ENCODE data around the gene CWC22. TPM values are rescaled to one million over a fixed set of nuclear protein-coding genes. Genes with fewer than 3 reads are reported as not detected.

The CWC22 gene
- total RNA-seq, 1 experiment from 2014 or later, result 14.2 TPM

DNA sequence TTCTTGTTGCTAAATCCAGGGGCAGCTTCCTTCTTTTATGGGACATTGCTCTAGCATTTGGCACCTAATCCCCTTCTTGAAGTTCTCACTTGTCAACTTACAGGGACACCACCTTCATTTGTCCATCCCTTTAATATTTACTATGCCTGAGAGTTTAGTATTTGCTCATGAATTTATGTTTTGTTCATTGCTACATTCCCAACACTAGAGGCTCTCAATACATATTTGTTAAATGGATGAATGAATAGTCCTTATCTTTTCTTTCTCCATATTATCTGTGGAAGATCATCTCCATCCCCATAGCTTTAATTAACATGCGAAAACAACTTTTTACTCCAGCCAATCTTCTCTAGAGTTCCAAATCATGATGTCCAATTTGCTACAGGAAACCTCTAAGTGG lies 5.4 kb downstream of the CWC22 start:
- ATAC-seq (no peak), DNase-seq (no peak)
- no peaks in the 10 kb centered on the region for H3F3A ChIP-seq (ENCODE audit: low read length, unreplicated experiment)
- no peak overlapping the region for H3K27ac ChIP-seq (ENCODE audit: low read length)
- ChIA-PET POLR2A (ENCODE audit: unreplicated experiment) (no interaction called here), CTCF (no interaction called here)
- no peaks in the 10 kb centered on the region for H3K9me3 ChIP-seq (ENCODE audit: low read length)
- no peak overlapping the region for H2AFZ ChIP-seq (ENCODE audit: low read length)
- no peak for TF ChIP-seq EZH2phosphoT487 (IDR thresholded peaks at IDR 0.05; ENCODE audit: borderline replicate concordance, low read length)
- TF ChIP-seq CTCF (conservative IDR thresholded peaks at IDR 0.05; ENCODE audit: low read depth, low read length), result peak; percentile 40; the same call in 1 of the 2 replicates
- TF ChIP-seq EZH2 (IDR thresholded peaks at IDR 0.05; ENCODE audit: low read length, unreplicated experiment), result no peak
- peaks cover 98% of the 10 kb centered on the region for H3K79me2 ChIP-seq (ENCODE audit: low read length)
- H3K9me2 ChIP-seq (replicated peaks; ENCODE audit: low read length), result no peaks in the 10 kb centered on the region
- H3K4me2 ChIP-seq (ENCODE audit: low read length), result no peak overlapping the region
- no peak overlapping the region for H3K9ac ChIP-seq (ENCODE audit: low read length)
- H3K4me3 ChIP-seq (ENCODE audit: low read length), result no peak overlapping the region
- peaks cover 26% of the 10 kb centered on the region for H3K4me1 ChIP-seq (ENCODE audit: insufficient read depth, low read length)
- H3K36me3 ChIP-seq (ENCODE audit: low read depth, low read length), result peaks cover 6% of the 10 kb centered on the region; the same call in 1 of the 2 replicates
- peaks cover 19% of the 10 kb centered on the region; the same call in 1 of the 2 replicates for H4K20me1 ChIP-seq (ENCODE audit: low read length)
- no peaks in the 10 kb centered on the region for H3K27me3 ChIP-seq (ENCODE audit: low read length)
- intact Hi-C loops (cut with micrococcal nuclease), result no loop called here
- no TSS peak for BruUV-seq (replicated peaks)

DNA sequence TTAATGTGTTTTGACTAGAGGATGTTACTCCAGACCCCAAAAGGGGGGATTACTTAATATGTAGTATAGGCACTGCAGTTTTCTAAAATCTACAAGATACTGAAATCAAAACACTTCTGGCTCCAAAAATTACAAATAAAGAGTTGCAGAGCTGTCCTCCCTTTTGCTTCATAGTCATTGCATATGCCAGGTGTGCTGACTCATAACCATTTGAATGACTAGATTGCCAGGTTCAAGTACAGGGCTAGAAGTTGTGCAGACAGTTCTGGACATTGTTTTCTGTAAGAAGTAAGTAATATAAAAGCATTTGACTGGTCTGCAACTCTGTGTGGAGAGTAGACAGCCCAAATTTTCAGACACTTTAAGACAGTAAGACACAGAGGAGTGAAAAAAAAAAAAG lies 6.7 kb downstream of the CWC22 start:
- Histone ChIP-seq H2AFZ (ENCODE audit: low read length) (no peak overlapping the region), H3K4me3 (ENCODE audit: low read length) (no peak overlapping the region), H3F3A (ENCODE audit: low read length, unreplicated experiment) (no peaks in the 10 kb centered on the region), H3K4me1 (ENCODE audit: insufficient read depth, low read length) (peaks cover 19% of the 10 kb centered on the region), H3K9ac (ENCODE audit: low read length) (no peak overlapping the region), H3K9me2 (replicated peaks; ENCODE audit: low read length) (no peaks in the 10 kb centered on the region), H4K20me1 (ENCODE audit: low read length) (peaks cover 19% of the 10 kb centered on the region; the same call in 1 of the 2 replicates), H3K27ac (ENCODE audit: low read length) (no peak overlapping the region), H3K4me2 (ENCODE audit: low read length) (no peak overlapping the region), H3K79me2 (ENCODE audit: low read length) (peaks cover 98% of the 10 kb centered on the region), H3K27me3 (ENCODE audit: low read length) (no peaks in the 10 kb centered on the region), H3K36me3 (ENCODE audit: low read depth, low read length) (peaks cover 6% of the 10 kb centered on the region; the same call in 1 of the 2 replicates), H3K9me3 (ENCODE audit: low read length) (no peaks in the 10 kb centered on the region)
- ChIA-PET CTCF (no interaction called here), POLR2A (ENCODE audit: unreplicated experiment) (no interaction called here)
- ATAC-seq (no peak; the same call in 1 of the 2 replicates), DNase-seq (peak; percentile 36)
- no TSS peak for BruUV-seq (replicated peaks)
- intact Hi-C loops (cut with micrococcal nuclease), result no loop called here
- no peak for TF ChIP-seq EZH2phosphoT487 (IDR thresholded peaks at IDR 0.05; ENCODE audit: borderline replicate concordance, low read length)
- TF ChIP-seq CTCF (conservative IDR thresholded peaks at IDR 0.05; ENCODE audit: low read depth, low read length), result no peak
- no peak for TF ChIP-seq EZH2 (IDR thresholded peaks at IDR 0.05; ENCODE audit: low read length, unreplicated experiment)

DNA sequence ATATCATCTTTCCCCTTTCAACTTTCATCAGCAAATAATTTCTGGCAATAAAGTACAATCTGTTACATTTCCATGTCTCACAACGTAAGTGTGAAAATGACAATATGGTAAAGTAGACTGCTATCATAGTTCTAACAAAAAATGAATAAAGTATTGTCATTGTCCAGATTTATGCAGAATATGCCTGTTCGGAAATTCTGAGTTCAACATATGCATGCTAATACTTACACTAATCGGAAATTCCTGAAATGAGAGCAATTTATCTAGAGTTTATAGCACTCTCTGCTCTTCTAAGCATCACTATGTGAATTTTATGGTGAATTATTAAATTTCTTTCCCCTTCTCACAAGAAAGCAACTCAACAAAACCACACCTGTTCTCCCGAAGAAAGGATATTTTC lies 8.1 kb downstream of the CWC22 start:
- no TSS peak for BruUV-seq (replicated peaks)
- DNase-seq (no peak), ATAC-seq (no peak)
- Histone ChIP-seq H2AFZ (ENCODE audit: low read length) (no peak overlapping the region), H3K9ac (ENCODE audit: low read length) (no peak overlapping the region), H3K27ac (ENCODE audit: low read length) (no peak overlapping the region), H3F3A (ENCODE audit: low read length, unreplicated experiment) (no peaks in the 10 kb centered on the region), H3K4me2 (ENCODE audit: low read length) (no peak overlapping the region), H3K4me3 (ENCODE audit: low read length) (no peak overlapping the region), H3K4me1 (ENCODE audit: insufficient read depth, low read length) (peaks cover 17% of the 10 kb centered on the region), H3K79me2 (ENCODE audit: low read length) (peaks cover 97% of the 10 kb centered on the region), H3K36me3 (ENCODE audit: low read depth, low read length) (peaks cover 6% of the 10 kb centered on the region; the same call in 1 of the 2 replicates), H3K9me3 (ENCODE audit: low read length) (no peaks in the 10 kb centered on the region), H4K20me1 (ENCODE audit: low read length) (peaks cover 19% of the 10 kb centered on the region; the same call in 1 of the 2 replicates), H3K27me3 (ENCODE audit: low read length) (no peaks in the 10 kb centered on the region), H3K9me2 (replicated peaks; ENCODE audit: low read length) (no peaks in the 10 kb centered on the region)
- no peak for TF ChIP-seq EZH2 (IDR thresholded peaks at IDR 0.05; ENCODE audit: low read length, unreplicated experiment)
- no peak for TF ChIP-seq CTCF (conservative IDR thresholded peaks at IDR 0.05; ENCODE audit: low read depth, low read length)
- no peak for TF ChIP-seq EZH2phosphoT487 (IDR thresholded peaks at IDR 0.05; ENCODE audit: borderline replicate concordance, low read length)
- intact Hi-C loops (cut with micrococcal nuclease), result no loop called here
- ChIA-PET POLR2A (ENCODE audit: unreplicated experiment) (no interaction called here), CTCF (no interaction called here)

Measured in PC-3 (cell line).